Measurements from ENCODE around the gene ZC3HAV1L. TPM values are rescaled to one million over a fixed set of nuclear protein-coding genes. Genes with fewer than 3 reads are reported as not detected.

The ZC3HAV1L gene
- total RNA-seq, 1 donor from 2014 or later, result 5.7 TPM

Other genes starting within 250 kb of the ZC3HAV1L start
- gene TMEM213, start 238.0 kb downstream of the ZC3HAV1L start, total RNA-seq, result not detected
- gene ATP6V0A4, start 237.8 kb downstream of the ZC3HAV1L start, total RNA-seq, result 2.4 TPM
- 21.6 TPM for gene KIAA1549, start 54.7 kb downstream of the ZC3HAV1L start, total RNA-seq
- 4.1 TPM for gene ZC3HAV1, start 73.7 kb upstream of the ZC3HAV1L start, total RNA-seq
- 14.7 TPM for gene UBN2, start 195.2 kb upstream of the ZC3HAV1L start, total RNA-seq